Endothelial cell (in vitro differentiated cells): Measurements from ENCODE around the gene NEK3. TPM values are rescaled to one million over a fixed set of nuclear protein-coding genes. Genes with fewer than 3 reads are reported as not detected.
"Not testable (repeated sequence)": the region's sequence is repeated elsewhere in the genome, so short reads cannot be mapped to it uniquely, and the experiment has no call there.

Experiments
- DNase-seq: peaks from one replicate; pipeline ENCODE4 v3.0.0; 2021; ENCODE audit warnings: low spot score
- H3K27ac Mint-ChIP-seq: one replicate; pipeline ENCODE4 v1.8.0; 2021; ENCODE audit warnings: mixed read lengths, inconsistent platforms; ENCODE audit not compliant: unreplicated experiment
- H3K27me3 Mint-ChIP-seq: one replicate; pipeline ENCODE4 v1.8.0; 2021; ENCODE audit warnings: mild to moderate bottlenecking, moderate library complexity, mixed read lengths, inconsistent platforms; ENCODE audit not compliant: unreplicated experiment
- H3K36me3 Mint-ChIP-seq: one replicate; pipeline ENCODE4 v1.8.0; 2021; ENCODE audit warnings: mild to moderate bottlenecking, low read depth, mixed read lengths, inconsistent platforms; ENCODE audit not compliant: unreplicated experiment
- H3K4me1 Mint-ChIP-seq: one replicate; pipeline ENCODE4 v1.8.0; 2021; ENCODE audit warnings: mild to moderate bottlenecking, mixed read lengths, inconsistent platforms; ENCODE audit not compliant: unreplicated experiment
- H3K4me3 Mint-ChIP-seq: one replicate; pipeline ENCODE4 v1.8.0; 2021; ENCODE audit warnings: mild to moderate bottlenecking, mixed read lengths, inconsistent platforms; ENCODE audit not compliant: unreplicated experiment
- H3K9me3 Mint-ChIP-seq: one replicate; pipeline ENCODE4 v1.8.0; 2021; ENCODE audit warnings: mixed read lengths, inconsistent platforms; ENCODE audit not compliant: unreplicated experiment
- total RNA-seq: library from RNA; stranded (reverse); fragmentation: NEBNext Ultra II Directional; extraction: Animal tissue kit (Norgen Biotek cat#: 25700); gene quantifications from one replicate; pipeline ENCODE4 v1.2.1, GENCODE V29; 2021; ENCODE audit not compliant: unreplicated experiment
- TF ChIP-seq, protein P1 (sequence below): fragments of 200-600 bp; sonication (generic); IDR thresholded peaks from one replicate; pipeline ENCODE4 v1.5.0; 2021; ENCODE audit warnings: antibody characterized with exemption; ENCODE audit not compliant: unreplicated experiment

NEK3 gene
- total RNA-seq, 1 donor from 2014 or later, result 82.4 TPM

DNA sequence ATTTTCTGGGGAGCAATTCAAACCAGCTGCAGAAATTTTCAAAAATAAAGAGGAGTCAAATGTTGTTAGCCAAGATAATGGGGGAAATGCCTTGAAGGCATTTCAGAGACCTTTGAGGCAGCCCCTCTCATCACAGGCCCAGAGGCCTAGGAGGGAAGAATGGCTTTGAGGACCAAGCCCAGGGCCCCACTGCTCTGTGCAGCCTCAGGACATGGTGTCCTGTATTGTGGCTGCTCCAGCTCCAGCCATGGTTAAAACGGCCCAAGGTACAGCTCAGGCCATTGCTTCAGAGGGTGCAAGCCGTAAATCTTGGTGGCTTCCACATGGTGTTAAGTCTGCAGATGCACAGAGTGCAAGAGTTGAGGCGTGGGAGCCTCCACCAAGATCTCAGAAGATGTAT is 62.6 kb downstream of the NEK3 start:
- H3K36me3 Mint-ChIP-seq, result peaks cover 5% of the 10 kb centered on the region
- no peak for DNase-seq
- TF ChIP-seq, protein P1, sequence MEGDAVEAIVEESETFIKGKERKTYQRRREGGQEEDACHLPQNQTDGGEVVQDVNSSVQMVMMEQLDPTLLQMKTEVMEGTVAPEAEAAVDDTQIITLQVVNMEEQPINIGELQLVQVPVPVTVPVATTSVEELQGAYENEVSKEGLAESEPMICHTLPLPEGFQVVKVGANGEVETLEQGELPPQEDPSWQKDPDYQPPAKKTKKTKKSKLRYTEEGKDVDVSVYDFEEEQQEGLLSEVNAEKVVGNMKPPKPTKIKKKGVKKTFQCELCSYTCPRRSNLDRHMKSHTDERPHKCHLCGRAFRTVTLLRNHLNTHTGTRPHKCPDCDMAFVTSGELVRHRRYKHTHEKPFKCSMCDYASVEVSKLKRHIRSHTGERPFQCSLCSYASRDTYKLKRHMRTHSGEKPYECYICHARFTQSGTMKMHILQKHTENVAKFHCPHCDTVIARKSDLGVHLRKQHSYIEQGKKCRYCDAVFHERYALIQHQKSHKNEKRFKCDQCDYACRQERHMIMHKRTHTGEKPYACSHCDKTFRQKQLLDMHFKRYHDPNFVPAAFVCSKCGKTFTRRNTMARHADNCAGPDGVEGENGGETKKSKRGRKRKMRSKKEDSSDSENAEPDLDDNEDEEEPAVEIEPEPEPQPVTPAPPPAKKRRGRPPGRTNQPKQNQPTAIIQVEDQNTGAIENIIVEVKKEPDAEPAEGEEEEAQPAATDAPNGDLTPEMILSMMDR, result no peak
- H3K27ac Mint-ChIP-seq, result no peak overlapping the region
- no peaks in the 10 kb centered on the region for H3K4me1 Mint-ChIP-seq
- H3K4me3 Mint-ChIP-seq, result no peak overlapping the region
- peaks cover 6% of the 10 kb centered on the region for H3K9me3 Mint-ChIP-seq
- peaks cover 3% of the 10 kb centered on the region for H3K27me3 Mint-ChIP-seq

DNA sequence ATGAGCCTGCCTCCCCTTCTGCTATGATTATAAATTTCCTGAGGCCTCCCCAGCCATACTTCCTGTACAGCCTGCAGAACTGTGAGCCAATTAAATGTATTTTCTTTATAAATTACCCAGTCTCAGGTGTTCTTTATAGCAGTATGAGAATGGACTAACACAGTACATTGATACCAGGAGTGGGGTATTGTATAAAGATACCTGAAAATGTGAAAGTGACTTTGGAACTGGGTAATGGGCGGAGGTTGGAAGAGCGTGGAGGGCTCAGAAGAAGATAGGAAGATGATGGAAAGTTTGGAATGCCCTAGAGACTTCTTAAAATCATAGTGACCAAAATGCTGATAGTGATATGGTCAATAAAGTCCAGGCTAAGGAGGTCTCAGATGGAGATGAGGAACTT is 63.3 kb downstream of the NEK3 start:
- Mint-ChIP-seq H3K9me3 (peaks cover 6% of the 10 kb centered on the region), H3K27ac (no peak overlapping the region), H3K4me1 (no peaks in the 10 kb centered on the region), H3K4me3 (no peak overlapping the region), H3K27me3 (peaks cover 3% of the 10 kb centered on the region), H3K36me3 (peaks cover 5% of the 10 kb centered on the region)
- DNase-seq, result no peak
- TF ChIP-seq, protein P1, result no peak

DNA sequence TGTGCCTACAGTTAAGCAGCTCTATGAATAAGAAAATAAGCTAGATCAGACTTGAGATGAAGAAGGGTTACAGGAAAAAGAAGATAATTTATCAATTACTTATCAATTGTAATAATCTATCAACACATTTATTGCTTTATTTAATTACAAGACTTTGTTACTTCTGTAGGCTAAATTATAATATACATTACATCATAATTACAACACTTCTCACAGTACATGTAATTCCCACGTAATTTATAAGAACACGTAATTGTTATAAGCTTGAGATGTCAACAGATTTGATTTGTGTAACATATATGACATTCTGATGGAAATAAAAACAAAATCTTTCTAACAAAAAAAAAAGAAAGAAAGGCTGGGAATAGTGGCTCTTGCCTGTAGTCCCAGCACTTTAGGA is 67.3 kb downstream of the NEK3 start:
- peaks cover 5% of the 10 kb centered on the region for H3K36me3 Mint-ChIP-seq
- TF ChIP-seq, protein P1, result no peak
- no peaks in the 10 kb centered on the region for H3K4me1 Mint-ChIP-seq
- peaks cover 1% of the 10 kb centered on the region for H3K27me3 Mint-ChIP-seq
- H3K9me3 Mint-ChIP-seq, result peaks cover 6% of the 10 kb centered on the region
- H3K27ac Mint-ChIP-seq, result no peak overlapping the region
- H3K4me3 Mint-ChIP-seq, result no peak overlapping the region
- no peak for DNase-seq

DNA sequence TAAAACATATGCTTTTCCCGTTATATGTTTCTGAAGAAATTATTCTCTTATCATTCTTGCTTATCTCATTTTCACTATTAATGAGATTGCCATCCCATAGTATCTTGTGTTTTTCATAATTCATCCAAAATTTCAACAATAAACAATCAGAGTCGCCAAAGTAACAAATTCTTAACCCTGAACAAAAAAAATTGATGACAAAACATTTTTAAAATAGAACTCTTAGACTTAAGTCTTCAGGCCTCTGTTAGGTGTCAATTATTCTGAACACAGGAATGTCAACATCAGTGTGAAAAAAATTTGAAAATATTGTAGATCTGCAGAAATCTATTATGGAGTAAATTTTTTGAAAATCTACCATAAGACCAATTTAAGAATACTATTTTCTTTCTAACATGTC is 67.9 kb downstream of the NEK3 start:
- peaks cover 3% of the 10 kb centered on the region for H3K36me3 Mint-ChIP-seq
- H3K27me3 Mint-ChIP-seq, result peaks cover 1% of the 10 kb centered on the region
- H3K27ac Mint-ChIP-seq, result no peak overlapping the region
- DNase-seq, result no peak
- H3K9me3 Mint-ChIP-seq, result peaks cover 6% of the 10 kb centered on the region
- TF ChIP-seq, protein P1, result no peak
- H3K4me1 Mint-ChIP-seq, result no peaks in the 10 kb centered on the region
- no peak overlapping the region for H3K4me3 Mint-ChIP-seq

DNA sequence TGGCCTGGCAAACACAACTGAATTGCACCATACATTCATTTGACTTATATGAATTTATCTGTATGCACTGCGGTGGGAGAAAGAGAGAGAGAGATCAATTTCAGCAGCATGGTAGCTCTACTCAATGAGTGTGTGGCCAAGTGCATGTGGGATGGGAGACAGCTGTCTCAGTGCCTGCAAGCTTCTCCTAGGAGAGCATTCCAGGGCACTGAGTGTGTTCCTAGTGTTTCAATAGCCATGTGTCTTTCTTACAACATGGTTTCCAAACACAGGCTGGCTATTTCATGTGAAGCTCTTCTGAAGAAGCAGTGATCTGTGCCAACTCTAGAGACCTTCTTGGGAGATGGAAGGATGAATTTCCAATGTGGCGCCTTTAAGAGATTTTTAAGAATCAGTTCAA is 74.0 kb downstream of the NEK3 start:
- Mint-ChIP-seq H3K4me3 (no peak overlapping the region), H3K4me1 (no peaks in the 10 kb centered on the region), H3K27me3 (peaks cover 2% of the 10 kb centered on the region), H3K36me3 (peaks cover 4% of the 10 kb centered on the region), H3K9me3 (no peaks in the 10 kb centered on the region), H3K27ac (no peak overlapping the region)
- TF ChIP-seq, protein P1, result no peak
- no peak for DNase-seq

DNA sequence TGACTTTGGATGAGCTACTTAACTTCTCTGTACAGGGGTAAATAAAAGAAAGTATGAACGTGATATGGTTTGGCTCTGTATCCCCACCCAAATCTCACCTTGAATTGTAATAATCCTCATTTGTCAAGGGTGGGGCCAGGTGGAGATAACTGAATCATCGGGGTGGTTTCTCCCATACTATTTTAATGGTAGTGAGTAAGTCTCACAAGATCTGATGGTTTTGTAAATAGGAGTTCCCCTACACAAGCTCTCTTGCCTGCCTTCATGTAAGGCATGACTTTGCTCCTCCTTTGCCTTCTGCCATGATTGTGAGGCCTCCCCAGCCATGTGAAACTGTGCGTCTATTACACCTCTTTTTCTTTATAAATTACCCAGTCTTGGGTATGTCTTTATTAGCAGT is 74.4 kb downstream of the NEK3 start:
- H3K36me3 Mint-ChIP-seq, H3K27ac Mint-ChIP-seq, H3K4me1 Mint-ChIP-seq, H3K27me3 Mint-ChIP-seq, H3K9me3 Mint-ChIP-seq, H3K4me3 Mint-ChIP-seq, DNase-seq: not testable (repeated sequence)
